Heart left ventricle (tissue), 16 donors: ENCODE data around the gene TYSND1. TPM values are rescaled to one million over a fixed set of nuclear protein-coding genes. Genes with fewer than 3 reads are reported as not detected.

Experiments used
- ATAC-seq, 4 donors: fragments of 200-7000 bp; cut with Tn5 transposase; one replicate each; pipeline ENCODE4 v1.9.1; 2020 to 2022; ENCODE audit warnings: moderate library complexity in 4 of 4, mild to moderate bottlenecking in 3 of 4, moderate number of reproducible peaks in 1 of 4
- DNase-seq, 5 donors: peaks; one replicate each; pipeline ENCODE4 v3.0.0-alpha.2; 2020
- H3K27ac ChIP-seq, 12 donors: fragments of 200-600 bp; sonication (generic) in 4 of 12; one replicate each; pipeline versions ENCODE4 v1.5.0 to v1.8.0; 2016 to 2022; ENCODE audit warnings: mild to moderate bottlenecking in 2 of 12
- H3K27me3 ChIP-seq, 9 donors: fragments of 200-600 bp; sonication (generic) in 2 of 9; one replicate each; pipeline versions ENCODE4 v1.5.1 to v1.8.0; 2016 to 2022; ENCODE audit warnings: mild to moderate bottlenecking in 3 of 9
- H3K36me3 ChIP-seq, 9 donors: fragments of 200-600 bp; sonication (generic) in 2 of 9; one replicate each; pipeline versions ENCODE4 v1.5.0 to v1.8.0; 2018 to 2022; ENCODE audit warnings: mild to moderate bottlenecking in 2 of 9
- H3K4me1 ChIP-seq, 12 donors: fragments of 200-600 bp; sonication (generic) in 4 of 12; one replicate each; pipeline versions ENCODE4 v1.5.0 to v1.8.0; 2016 to 2022; ENCODE audit warnings: mild to moderate bottlenecking in 3 of 12
- H3K4me3 ChIP-seq, 12 donors: fragments of 200-600 bp; sonication (generic) in 4 of 12; one replicate each; pipeline versions ENCODE4 v1.5.0 to v1.8.0; 2017 to 2022; ENCODE audit warnings: mild to moderate bottlenecking in 9 of 12, moderate library complexity in 4 of 12
- H3K9me3 ChIP-seq, 12 donors: fragments of 200-600 bp; sonication (generic) in 4 of 12; one replicate each; pipeline versions ENCODE4 v1.5.0 to v1.8.0; 2016 to 2022; ENCODE audit warnings: mild to moderate bottlenecking in 1 of 12
- POLR2A ChIP-seq, 2 donors: fragments of 450-650 bp; IDR thresholded peaks; one replicate each; pipeline ENCODE4 v1.6.1; 2017; ENCODE audit warnings: antibody characterized with exemption in 2 of 2, mild to moderate bottlenecking in 2 of 2, moderate library complexity in 2 of 2
- WGBS, 4 donors: extraction: QIAGEN DNeasy Blood & Tissue Kit in 2 of 4; methylation state at CpG; one replicate each; pipeline versions ENCODE4 v1.1.5 to v1.1.7; 2013 to 2018; 5-methylcytosine and 5-hydroxymethylcytosine counted together
- intact Hi-C, 10 donors: fragments of 100-400 bp; cut with DNase I; formaldehyde crosslinking; loops; one replicate each; pipeline versions ENCODE4 v1.11.1 to v1.14.2; 2022
- polyA plus RNA-seq, 2 donors: library from polyadenylated mRNA; stranded (reverse); fragments of 200-250 nt; gene quantifications; one replicate each; pipeline ENCODE4 v1.2.3, GENCODE V29; 2013
- total RNA-seq, 9 donors: library from RNA; depleted of rRNA in 2 of 9; stranded (reverse); fragments of >200 nt in 2 of 9; fragmentation: NEBNext Ultra II Directional in 3 of 9; extraction: Animal tissue kit (Norgen Biotek cat#: 25700) in 3 of 9; gene quantifications; one replicate each; pipeline versions ENCODE4 v1.1.0 to v1.2.4, GENCODE V29; 2016 to 2023
- TF ChIP-seq, protein P1 (sequence below), 12 donors: fragments of 200-600 bp; sonication (generic) in 4 of 12; IDR thresholded peaks; one replicate each; pipeline versions ENCODE4 v1.5.0 to v1.8.0; 2018 to 2022; ENCODE audit warnings: antibody characterized with exemption in 12 of 12, mild to moderate bottlenecking in 5 of 12
- donor health status: ischemic (EF 13 %, LVEDD 7.1; RV severe dilation, severe dysfunction).
- donor health status: healthy with polysubstance abuse.
- donor health status: DM: no; HTN: yes; CAD: no.
- donor health status: DM: no; HTN: no; CAD: no.
- donor health status: ischemic (EF 25% LVEDD 6.9; RV normal size, moderate dysfunction).
- donor health status: ischemic (EF 25% LVEDD 5.7; RV mildly dilated, moderate dysfunction).
- donor health status: healthy.
- donor health status: DM: yes; HTN: yes; CAD: no.
- donor health status: ischemic (EF 35%, LVEDD 5.7; RV mildly dilated, moderate dysfunction).
- donor health status: nonischemic (EF 11% LVEDD 7.7; RV severe dilation, severe dysfunction).
- donor health status: DM: yes; HTN: yes; CAD: no.
- donor health status: PGD.
- donor health status: ischemic (EF 29% LVEDD 5.4; RV normal size, mild dysfunction).
- donor health status: nonischemic (EF 23%, LVEDD 6.1; RV moderate dilation, normal function).

Gene TYSND1
- total and polyA plus RNA-seq, 11 donors, result 2.5 to 9.6 (median 5.1) TPM

- no peak for DNase-seq
Observed at GRCh38 chr10:70119623-70120022, 26.9 kb downstream of the TYSND1 start.

DNA sequence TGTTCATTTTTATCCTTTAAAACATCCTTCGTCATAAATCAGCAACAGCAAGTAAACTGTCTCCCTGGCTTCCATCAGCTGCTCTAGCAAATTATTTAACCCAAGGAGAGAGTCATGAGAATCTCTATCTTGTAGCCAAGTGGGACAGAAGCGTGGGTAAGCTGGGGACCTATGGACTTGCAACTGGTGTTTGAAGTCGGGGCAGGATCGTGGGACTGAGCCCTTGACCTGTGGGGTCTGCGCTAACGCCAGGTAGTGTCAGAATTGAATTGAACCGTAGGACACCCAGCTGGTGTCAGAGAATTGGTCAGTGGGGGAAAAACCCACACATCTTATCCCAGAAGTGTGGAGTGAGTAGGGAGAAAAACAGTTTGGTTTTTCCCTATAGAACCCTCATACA, 27.3 kb downstream of the TYSND1 start:
- Histone ChIP-seq H3K27ac (no peak overlapping the region), H3K4me3 (no peak overlapping the region), H3K27me3 (no peaks in the 10 kb centered on the region), H3K9me3 (no peaks in the 10 kb centered on the region), H3K4me1 (peaks cover 0 to 11% (median 0%) of the 10 kb centered on the region in 12 donors), H3K36me3 (peaks cover 0 to 73% (median 64%) of the 10 kb centered on the region in 9 donors)
- no peak for TF ChIP-seq POLR2A (IDR thresholded peaks at IDR 0.05)
- TF ChIP-seq, protein P1, sequence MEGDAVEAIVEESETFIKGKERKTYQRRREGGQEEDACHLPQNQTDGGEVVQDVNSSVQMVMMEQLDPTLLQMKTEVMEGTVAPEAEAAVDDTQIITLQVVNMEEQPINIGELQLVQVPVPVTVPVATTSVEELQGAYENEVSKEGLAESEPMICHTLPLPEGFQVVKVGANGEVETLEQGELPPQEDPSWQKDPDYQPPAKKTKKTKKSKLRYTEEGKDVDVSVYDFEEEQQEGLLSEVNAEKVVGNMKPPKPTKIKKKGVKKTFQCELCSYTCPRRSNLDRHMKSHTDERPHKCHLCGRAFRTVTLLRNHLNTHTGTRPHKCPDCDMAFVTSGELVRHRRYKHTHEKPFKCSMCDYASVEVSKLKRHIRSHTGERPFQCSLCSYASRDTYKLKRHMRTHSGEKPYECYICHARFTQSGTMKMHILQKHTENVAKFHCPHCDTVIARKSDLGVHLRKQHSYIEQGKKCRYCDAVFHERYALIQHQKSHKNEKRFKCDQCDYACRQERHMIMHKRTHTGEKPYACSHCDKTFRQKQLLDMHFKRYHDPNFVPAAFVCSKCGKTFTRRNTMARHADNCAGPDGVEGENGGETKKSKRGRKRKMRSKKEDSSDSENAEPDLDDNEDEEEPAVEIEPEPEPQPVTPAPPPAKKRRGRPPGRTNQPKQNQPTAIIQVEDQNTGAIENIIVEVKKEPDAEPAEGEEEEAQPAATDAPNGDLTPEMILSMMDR (IDR thresholded peaks at IDR 0.05), result no peak
- DNase-seq (no peak), ATAC-seq (no peak)
- WGBS, 4 donors, result 93 to 96% (median 95%) methylated on average over 7 of the region's 7 CpGs
- intact Hi-C loops, result no loop called here

More at GRCh38 chr10:70119623-70120022, 26.9 kb downstream of the TYSND1 start:
- Histone ChIP-seq H3K36me3 (peaks cover 0 to 71% (median 61%) of the 10 kb centered on the region in 9 donors), H3K27ac (no peak overlapping the region), H3K4me3 (no peak overlapping the region), H3K27me3 (no peaks in the 10 kb centered on the region), H3K4me1 (peaks cover 0 to 11% (median 0%) of the 10 kb centered on the region in 12 donors), H3K9me3 (no peaks in the 10 kb centered on the region)
- ATAC-seq, result peak in 2 of 4 donors; percentile 28 to 40
- TF ChIP-seq, protein P1 (IDR thresholded peaks at IDR 0.05), result no peak
- no peak for TF ChIP-seq POLR2A (IDR thresholded peaks at IDR 0.05)
- 63 to 77% (median 68%) methylated on average over 7 to 8 of the region's 8 CpGs for WGBS, 4 donors
- intact Hi-C loops, result no loop called here

DNA sequence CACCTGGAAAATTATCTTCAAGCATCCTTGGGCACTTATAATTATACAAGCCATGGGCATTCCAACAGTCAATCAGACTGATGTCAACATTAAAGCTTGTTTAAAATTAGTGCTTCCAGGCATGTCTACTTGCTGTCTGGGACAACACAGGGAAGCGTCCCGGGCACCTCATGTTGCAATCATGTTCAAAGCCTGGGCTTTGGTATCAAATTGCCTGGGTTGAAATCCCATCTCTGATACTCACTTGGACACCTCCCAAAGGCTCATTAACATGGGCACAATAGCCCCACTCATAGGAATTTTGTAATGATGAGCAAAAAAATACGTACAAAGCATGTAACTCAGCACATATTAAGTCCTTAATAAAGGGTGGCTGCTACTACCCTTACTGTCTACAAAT, 28.3 kb downstream of the TYSND1 start:
- no peak for ATAC-seq
- no peak for TF ChIP-seq POLR2A (IDR thresholded peaks at IDR 0.05)
- TF ChIP-seq, protein P1 (IDR thresholded peaks at IDR 0.05), result no peak
- intact Hi-C loops, result no loop called here
- no peak overlapping the region for H3K4me3 ChIP-seq
- 89 to 96% (median 92%) methylated on average over 3 of the region's 3 CpGs for WGBS, 4 donors
- H3K27ac ChIP-seq, result no peak overlapping the region
- H3K9me3 ChIP-seq, result no peaks in the 10 kb centered on the region
- H3K27me3 ChIP-seq, result no peaks in the 10 kb centered on the region
- DNase-seq, result no peak
- peaks cover 0 to 11% (median 0%) of the 10 kb centered on the region in 12 donors for H3K4me1 ChIP-seq
- H3K36me3 ChIP-seq, result peaks cover 0 to 83% (median 72%) of the 10 kb centered on the region in 9 donors

DNA sequence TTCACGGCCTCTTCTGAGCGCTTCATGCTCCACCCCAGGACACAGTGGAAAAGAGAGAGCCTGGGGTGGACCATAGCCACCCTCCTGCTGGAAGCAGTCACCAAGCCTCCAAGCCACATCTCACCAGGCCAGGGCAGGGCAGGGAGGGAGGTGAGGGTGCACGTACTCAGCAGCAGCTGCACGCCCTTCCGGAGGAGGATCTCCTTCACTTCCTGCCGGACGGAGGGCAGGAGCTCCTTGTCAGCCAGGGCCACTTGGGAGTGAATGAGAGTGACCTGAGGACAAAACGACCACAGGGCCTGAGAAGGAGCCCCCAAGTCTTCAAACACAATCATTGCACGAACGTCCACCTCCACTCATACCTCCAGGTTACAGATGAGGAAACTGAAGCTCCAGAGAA, 28.9 kb downstream of the TYSND1 start:
- 66 to 80% (median 70%) methylated on average over 8 to 10 of the region's 10 CpGs for WGBS, 4 donors
- no peak for TF ChIP-seq POLR2A (IDR thresholded peaks at IDR 0.05)
- TF ChIP-seq, protein P1 (IDR thresholded peaks at IDR 0.05), result no peak
- H3K27ac ChIP-seq, result no peak overlapping the region
- intact Hi-C loops, result loop anchor here in 2 of 10 donors (2.0 kb wide), 1 partner anchor 29 kb away; the partner anchor contains the start of gene TYSND1 (in 2 of the 2)
- ATAC-seq (no peak), DNase-seq (no peak)
- H3K36me3 ChIP-seq, result peaks cover 0 to 85% (median 74%) of the 10 kb centered on the region in 9 donors
- H3K9me3 ChIP-seq, result no peaks in the 10 kb centered on the region
- no peak overlapping the region for H3K4me3 ChIP-seq
- H3K27me3 ChIP-seq, result no peaks in the 10 kb centered on the region
- peaks cover 0 to 11% (median 0%) of the 10 kb centered on the region in 12 donors for H3K4me1 ChIP-seq
